Activated CD8-positive, alpha-beta memory T cell treated with anti-CD3 and anti-CD28 coated beads for 36 hours (primary cell): ENCODE data around the gene GASK1A. TPM values are rescaled to one million over a fixed set of nuclear protein-coding genes. Genes with fewer than 3 reads are reported as not detected.

ENCODE experiments used
- CTCF ChIA-PET: fragments of 350-600 bp; sonication (Branson Sonifier 250); formaldehyde crosslinking; loops from one replicate; lab custom pipeline; 2021; ENCODE audit warnings: antibody characterized with exemption; lab: Charles Lee
- POLR2A ChIA-PET: fragments of 350-600 bp; sonication (Branson Sonifier 250); formaldehyde crosslinking; loops from one replicate; lab custom pipeline; 2021; ENCODE audit warnings: antibody characterized with exemption; lab: Charles Lee
- total RNA-seq, 2 experiments: library from RNA; stranded (reverse); gene quantifications; one replicate each; pipeline ENCODE4 v1.2.3, GENCODE V29; 2021

Gene GASK1A
- total RNA-seq, 2 experiments from 2014 or later, result not detected

DNA sequence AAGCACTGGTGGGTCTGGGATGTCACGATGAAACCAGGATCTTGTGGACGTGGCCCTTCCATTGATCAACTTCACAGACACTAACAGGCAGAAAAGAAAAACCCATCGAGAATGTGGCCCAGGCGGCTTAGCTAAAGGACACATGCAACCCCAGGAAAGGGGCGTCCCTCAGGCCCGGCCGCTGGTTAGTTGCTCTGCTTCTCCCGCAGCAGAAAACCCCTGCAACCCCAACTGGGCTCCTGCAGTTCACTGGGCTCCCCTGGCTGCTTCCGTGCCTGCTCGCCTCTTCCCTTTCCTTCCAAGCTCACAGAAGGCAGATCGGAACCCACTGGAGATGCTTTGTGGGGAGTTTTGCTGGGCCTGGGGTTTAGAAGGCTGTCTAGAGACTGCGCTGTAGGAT, 1.1 kb downstream of the GASK1A start:
- CTCF ChIA-PET, result interaction anchor here (0.7 kb wide), 1 partner anchor 19 kb away, joined by 3 read pairs; no protein-coding TSS in a partner anchor
- POLR2A ChIA-PET, result no interaction called here

DNA sequence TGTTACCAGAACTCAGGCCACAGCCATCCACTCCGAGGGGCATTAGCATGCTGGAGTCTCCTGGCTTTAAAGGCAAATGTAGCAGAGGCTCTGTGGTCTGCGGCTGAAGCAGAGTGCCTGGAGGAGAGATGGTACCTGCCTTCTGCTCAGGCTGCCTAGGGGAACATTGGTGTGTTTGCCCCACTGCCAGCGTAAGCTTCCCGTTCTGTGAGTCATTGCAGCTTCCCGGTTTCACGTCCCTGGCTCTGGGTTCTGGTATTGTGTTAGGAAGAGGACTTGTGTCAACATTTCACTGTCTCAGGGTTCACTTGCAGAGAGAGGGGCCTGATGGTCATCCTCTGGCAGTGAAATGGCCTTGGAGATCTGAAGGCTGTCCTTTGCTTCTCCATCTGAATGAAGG, 1.8 kb downstream of the GASK1A start:
- POLR2A ChIA-PET, result no interaction called here
- CTCF ChIA-PET, result no interaction called here

DNA sequence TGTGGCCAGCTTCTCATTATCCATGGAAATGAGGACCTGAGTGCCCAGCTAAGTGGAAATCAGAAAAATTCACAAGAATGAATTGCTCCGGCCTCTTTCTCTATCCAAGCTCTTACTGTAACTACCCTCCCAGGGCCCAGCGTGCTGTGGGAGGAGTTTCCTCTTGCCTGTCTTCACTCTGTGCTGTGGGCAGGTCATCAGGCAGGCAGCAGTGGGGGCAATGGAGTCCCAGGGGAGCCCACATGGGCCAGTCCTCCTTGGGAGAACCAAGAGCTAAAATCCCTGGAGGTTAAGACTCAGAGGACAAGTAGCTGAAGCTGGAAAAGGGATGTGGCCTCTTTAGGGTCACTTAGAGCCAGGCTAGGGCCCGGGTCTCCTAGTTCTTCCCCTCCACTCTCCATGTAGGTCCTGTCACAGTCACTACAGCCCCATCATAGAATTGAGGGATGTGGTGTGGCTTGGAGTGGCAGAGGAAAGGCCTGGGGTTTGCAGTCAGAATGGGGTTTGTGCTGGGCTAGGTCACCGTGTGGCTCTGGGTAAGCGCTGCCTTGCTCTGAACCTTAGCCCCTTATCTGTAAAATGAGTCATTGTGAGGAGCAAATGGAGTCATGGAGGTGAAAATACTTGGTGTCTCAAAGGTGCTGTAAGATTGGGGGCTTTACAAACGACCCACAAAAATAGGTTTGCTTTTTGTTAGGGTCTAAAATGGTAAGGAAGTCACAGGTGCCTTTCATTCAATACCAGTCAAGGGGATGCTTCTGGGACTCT, 3.7 kb downstream of the GASK1A start:
- ChIA-PET CTCF (no interaction called here), POLR2A (no interaction called here)

DNA sequence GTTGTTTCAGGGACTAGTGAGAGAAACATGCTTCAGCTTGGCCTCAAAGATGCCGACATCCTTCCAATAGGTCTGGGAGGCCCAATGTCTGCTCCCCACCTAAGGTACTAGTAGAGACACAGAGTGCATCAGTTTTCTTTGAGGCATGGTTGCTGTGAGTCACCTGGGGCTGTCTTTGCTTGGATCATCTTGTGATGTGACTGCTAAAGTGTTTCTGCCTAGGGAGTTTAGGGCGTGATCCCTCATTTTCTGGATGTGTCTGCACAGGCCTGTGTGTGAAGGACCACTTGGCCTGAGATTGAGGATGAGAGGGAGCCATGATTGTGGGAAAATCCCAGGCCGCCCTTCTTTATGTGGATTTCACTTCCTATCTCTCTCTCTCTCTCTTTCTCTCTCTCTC, 4.8 kb downstream of the GASK1A start:
- POLR2A ChIA-PET, result no interaction called here
- CTCF ChIA-PET, result no interaction called here

DNA sequence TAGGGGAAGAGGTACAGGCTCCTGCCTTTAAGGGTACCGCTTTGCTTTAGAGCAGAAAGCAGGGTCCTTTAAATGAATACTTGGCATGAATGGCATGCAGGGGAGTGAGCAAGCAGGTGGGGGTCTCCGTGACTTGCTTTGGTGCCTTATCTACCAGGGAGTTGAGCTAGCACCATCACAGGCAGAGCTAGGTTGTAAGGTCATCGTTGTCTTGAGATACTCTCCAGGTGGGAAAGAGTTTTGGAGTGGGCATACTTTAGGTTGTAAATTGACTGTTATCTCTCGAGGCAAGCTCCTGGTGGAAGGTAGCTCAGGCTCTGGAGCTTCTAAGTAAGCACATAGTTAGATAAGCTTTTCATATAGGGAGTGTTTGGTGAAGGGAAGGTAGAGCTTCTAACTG, 5.6 kb downstream of the GASK1A start:
- ChIA-PET CTCF (no interaction called here), POLR2A (no interaction called here)

DNA sequence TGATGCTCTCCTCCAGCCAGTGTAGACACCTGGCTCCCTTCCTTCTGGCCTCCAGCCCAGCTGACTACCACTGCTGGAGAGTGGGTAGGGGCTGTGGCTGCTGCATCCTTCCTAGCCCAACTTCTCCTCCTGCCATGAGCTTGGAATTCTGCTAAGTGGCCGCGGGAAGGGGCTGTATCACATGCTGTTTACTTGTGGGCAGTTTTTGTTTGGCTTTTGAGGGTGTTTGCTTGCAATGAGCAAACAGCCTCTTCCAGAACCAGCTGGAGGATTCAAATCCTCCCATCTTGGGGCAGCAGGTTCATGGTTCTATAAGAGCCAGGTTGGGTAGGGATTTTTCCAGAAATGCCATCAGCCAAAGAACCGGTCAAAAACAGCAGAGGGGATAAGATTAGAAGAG, 9.0 kb downstream of the GASK1A start:
- POLR2A ChIA-PET, result no interaction called here
- CTCF ChIA-PET, result no interaction called here

DNA sequence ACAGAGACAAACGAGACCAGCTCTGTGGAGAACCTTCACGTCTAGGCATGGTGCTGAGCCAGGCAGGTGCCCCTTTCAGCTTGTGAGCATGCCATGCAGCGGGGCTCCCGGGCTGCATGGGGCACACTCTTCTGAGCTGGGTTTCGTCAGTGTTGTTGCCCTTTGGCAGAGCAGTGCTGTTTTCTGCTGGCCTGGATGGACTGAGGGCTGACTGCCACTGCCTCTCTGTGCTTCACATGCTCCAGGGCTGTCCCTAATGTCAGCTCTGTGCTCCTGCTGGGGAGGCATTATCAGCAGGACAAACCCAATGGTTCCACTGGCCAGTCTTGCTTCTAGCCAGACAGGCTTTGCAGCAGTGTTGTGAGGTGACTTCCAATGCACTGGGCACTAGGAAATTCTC, 9.5 kb downstream of the GASK1A start:
- ChIA-PET POLR2A (no interaction called here), CTCF (no interaction called here)

DNA sequence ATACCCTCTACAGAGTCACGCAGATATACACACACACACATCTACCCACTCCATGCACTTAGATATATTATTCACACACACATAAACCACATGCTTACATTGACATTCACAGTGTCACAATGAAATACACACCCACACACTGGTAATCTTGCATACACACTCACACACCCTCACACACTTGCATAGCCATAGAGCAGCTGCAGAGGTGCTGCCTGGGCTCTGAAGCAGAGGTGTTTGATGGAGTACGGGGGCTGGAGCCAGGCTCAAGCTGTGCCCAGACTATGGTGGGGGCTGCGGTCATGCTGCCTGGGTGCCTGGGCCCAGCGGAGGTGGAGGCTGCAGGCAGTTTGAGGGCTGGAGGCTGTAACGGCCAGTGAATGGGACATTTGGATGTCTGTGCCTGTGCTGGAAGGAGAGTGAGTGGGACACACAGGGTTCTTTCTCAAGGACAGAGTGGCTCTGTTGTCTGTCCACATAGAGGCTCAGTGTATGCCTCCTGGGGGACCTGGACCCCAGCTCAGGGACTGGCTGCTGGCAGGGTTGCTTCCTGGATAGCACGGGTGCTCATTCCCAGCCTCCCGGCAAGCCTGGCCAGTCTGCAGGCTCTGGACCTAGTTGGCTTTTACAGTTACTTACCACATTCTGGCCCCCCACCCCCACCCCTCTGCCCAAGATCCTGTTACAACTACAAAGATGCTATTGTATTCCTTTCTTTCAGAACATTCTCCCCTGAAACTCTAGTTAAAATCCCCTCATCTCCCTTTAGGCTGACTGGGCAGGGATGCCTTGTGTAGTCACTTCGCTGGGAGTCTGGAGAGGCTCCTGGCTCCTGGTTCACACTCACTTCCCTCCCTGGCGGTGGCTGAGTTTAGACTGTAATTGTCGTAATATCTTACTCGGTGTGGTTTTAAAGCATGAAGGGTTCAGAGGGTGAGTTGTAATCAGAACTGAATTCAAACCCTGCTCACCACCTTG, 12.5 kb downstream of the GASK1A start:
- ChIA-PET POLR2A (no interaction called here), CTCF (no interaction called here)

DNA sequence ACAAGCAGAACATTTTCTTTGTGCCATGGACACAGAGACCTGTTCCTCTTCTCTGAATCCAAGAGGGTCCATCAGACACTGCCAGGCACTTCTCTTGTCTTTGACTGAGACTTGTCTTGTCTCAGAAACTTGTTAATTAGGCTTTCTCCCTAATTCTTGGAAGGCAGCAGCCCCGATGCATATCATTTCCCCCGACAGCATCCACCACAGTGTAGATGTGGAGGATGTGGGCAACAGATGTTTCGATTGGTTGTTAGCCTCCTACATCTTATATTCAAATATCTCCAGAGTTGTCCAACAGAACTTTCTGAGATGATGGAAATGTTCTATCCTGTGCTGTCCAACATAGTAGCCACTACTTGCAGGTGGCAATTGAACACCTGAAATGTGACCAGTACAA, 15.5 kb downstream of the GASK1A start:
- CTCF ChIA-PET, result no interaction called here
- POLR2A ChIA-PET, result no interaction called here

DNA sequence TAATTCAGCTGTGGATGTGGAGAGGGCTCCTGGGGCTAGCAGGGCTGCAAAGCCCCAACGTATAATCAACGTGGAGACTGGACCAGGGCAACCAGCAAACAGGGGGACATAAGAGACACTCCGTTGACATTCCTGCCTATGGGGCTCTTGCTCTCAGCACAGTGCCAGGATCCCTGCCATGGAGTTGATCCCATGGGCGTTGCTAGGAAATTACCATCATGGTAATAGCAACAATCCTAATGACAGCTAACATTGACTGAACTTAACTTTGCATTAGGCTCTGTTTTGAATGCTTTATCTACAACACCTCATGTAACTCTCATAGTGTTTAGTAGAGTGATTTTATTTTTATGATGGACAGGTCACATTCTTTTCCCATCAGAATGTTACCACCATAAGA, 16.9 kb downstream of the GASK1A start:
- ChIA-PET CTCF (no interaction called here), POLR2A (no interaction called here)

DNA sequence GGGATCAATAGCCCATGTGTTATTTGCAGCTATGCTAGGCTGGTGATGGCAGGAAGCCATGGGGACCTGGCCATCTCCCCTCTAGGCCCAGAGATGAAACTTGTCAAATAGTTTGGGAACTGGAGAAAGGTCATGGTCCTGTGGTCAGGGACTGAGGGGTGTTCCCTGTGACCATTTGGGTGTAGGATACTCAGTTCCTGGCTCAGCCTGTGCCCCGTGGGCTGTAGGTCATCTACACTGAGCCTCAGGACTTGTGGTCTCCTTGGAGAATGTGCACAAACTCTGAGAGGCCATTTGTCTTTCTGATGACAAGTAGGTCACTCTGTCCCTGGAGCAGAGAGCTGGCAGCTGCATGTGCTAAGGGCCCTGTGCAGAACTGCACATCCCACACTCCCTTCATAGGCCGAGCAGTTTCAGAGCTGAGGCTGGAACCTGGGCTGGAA, 17.5 kb downstream of the GASK1A start:
- CTCF ChIA-PET, result no interaction called here

DNA sequence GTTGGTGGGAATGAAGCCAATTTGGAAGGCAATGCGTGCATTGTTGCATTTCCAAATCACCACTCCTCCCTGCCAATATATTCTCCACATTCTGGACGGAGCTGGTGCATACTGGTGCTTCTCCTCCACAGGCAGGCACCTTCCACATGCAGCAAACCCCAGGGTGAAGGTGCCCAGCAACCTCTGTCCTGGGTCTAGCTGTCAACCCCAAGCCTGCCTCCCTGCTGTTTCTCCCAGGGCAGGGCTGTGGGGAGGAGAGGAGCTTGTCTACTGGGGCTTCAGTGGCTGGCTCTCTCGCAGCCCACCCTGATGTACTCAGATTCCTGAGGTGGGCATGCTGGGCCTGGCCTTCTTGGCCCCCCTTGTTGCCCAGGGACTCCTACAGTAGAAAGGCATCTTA, 20.1 kb downstream of the GASK1A start:
- POLR2A ChIA-PET, result no interaction called here
- CTCF ChIA-PET, result no interaction called here

More for the DNA sequence above, 17.5 kb downstream of the GASK1A start:
- POLR2A ChIA-PET, result no interaction called here

DNA sequence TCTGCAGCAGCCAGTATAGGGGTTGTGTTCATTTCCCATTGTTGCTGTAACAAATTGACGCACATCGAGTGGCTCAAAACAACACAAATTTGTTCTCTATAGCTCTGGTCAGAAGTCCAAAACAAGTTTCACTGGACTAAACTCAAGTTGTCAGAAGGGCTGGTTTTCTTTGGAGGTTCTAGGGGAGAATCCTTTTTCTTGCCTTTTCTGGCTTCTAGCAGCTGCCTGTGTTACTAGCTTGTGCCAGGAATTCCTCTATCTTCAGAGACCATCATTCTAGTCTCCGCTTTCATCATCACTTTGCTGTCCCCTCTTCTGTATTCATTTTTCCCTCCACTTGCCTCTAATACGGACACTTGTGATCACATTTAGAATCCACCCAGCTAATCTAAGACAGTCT, 20.5 kb downstream of the GASK1A start:
- CTCF ChIA-PET, result no interaction called here
- POLR2A ChIA-PET, result no interaction called here

DNA sequence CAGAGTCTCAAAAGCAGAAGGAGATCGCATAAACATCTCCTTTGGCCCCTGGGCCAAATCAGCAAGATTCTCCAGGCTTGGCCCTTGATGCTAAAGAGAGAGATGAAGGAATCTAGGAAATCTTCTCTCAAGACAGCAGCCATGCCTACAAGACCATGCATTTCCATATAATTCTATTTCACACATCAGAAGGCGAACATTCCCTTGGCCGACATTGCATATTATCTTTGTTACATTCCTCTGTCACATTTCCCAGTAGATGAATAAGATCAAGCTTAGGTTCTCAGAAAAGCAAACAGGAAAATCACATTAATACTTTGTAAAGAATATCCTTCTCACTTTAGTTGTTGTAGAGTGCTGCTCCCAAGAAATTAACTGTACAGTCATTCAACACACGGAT, 21.3 kb downstream of the GASK1A start:
- ChIA-PET CTCF (no interaction called here), POLR2A (no interaction called here)

DNA sequence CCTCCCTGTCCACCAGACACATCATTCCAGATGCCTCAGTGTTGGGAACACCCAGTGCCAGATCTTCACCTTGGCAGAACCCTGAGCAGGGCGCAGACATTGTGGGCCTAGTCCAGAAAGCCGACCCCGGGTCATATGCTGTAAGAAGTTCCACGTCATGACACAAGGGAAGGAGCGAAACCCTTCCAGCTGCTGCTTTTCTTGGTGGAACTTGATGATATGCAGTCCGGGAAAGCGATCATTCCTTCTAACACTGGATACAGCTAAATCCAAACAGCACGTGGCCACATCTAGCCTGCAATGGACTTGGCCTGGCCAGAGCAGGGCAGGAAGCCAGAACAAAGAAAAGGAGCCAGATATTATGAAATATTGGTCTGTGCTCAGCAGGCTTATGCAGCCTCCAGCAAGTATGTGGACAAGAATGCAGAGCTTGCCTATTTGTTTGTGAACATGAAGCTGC, 22.0 kb downstream of the GASK1A start:
- ChIA-PET CTCF (interaction anchor here (0.5 kb wide), 1 partner anchor 127 kb away, joined by 3 read pairs; no protein-coding TSS in a partner anchor), POLR2A (no interaction called here)

DNA sequence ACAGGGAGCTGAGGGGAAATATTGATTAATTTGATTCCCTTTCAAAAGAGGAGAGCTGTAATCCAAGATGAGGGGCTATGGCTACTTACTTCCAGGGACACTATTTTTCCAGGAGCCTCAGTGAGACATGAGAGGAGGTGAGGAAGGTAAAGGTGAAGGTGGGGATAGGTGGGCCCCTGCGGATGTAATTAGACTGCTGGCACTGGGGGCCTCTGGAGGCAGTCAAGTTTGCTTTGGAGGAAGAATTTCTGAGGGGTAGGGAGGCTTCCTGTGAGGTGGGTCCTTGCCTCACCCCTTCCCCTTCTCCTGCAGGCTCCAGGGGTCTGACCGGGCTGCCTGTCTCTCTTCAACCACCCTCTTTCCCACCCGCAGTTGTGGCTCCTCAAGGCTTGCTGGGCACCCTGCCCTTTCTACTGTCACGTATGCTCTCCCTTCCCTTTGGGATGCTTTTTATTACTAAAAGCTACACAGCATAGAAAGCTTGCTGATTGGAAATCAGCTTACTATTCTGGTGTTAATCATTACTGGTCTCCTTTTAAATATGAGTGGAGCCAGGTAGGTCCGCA, 22.5 kb downstream of the GASK1A start:
- POLR2A ChIA-PET, result no interaction called here
- CTCF ChIA-PET, result no interaction called here

DNA sequence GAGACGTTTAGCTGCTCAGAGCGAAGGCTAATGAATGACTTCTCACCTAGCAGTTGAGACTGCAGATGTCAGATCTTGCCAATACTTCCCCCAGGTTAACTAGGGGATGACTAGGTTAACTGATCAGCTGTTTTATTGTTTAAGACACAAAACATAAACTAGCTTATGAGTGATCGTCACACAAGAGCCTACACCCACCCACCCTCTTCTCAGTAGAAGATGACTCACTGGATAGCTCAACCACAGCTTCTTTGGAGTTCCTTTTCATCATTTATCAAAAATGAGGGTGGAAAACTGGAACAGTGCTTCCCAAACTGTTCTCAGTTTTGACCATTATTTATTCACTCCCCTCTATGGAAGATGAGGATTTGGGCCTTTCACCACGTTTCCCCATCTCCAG, 25.2 kb downstream of the GASK1A start:
- ChIA-PET POLR2A (no interaction called here), CTCF (no interaction called here)

DNA sequence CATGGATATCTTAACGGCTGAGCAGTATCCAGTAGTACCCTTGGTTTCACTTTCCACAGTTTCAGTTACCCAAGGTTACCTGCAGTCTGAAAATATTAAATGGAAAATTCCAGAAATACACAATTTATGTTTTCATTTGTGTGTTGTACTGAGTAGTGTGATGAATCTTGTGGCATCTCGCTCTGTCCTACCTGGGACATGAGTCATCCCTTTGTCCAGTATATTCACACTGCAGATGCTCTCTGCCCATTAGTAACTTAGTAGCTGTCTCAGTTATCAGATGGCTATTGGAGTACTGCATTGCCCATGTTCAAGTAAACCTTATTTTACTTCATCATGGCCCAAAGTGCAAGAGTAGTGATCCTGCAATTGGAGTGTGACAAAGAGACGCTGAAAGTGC, 26.1 kb downstream of the GASK1A start:
- ChIA-PET CTCF (no interaction called here), POLR2A (no interaction called here)

DNA sequence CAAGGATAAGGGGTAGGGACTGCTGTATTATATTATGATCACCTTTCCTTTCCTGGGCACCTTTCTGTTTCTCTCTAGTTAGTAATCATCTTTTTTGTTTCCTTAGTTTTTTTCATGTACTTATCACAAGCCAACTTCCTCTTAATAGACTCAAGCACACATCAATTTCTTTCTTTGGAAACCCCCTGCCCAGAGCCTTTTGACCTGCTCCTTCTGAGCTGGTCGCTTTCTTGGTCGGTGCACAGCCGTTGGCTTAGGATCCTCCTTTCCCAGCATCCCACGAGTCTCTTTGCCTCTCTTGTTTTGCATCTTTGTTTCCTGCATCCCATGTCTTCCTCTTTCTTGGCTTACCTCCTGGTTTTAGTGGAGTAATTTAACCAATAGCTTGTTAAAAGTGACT, 26.9 kb downstream of the GASK1A start:
- POLR2A ChIA-PET, result no interaction called here

DNA sequence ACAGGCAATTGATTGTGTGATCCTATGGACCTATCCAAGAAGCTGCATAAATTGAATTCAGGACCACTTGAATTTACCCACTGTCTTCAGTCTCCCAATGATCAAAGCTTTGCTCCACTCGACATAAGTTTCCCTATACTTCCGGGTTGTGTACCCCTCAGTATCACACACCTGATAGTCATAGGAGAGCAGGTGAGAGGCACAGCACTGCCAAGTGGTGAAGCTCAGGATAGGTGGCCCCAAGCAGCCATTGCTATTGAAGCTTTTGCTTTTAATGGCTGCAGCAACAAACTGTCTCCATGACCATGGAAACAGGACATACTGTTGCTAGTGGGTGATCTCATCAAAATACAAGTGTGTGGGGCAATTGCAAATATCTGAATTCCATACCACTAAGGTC, 27.7 kb downstream of the GASK1A start:
- POLR2A ChIA-PET, result no interaction called here
- CTCF ChIA-PET, result no interaction called here

More for the DNA sequence above, 26.9 kb downstream of the GASK1A start:
- CTCF ChIA-PET, result no interaction called here
